NCI-H748 (cell line): ENCODE measurements around the gene STIMATE.

ENCODE experiments used
- DNase-seq: peaks from one replicate; lab custom pipeline; 2025; ENCODE audit not compliant: unreplicated experiment; lab: John Stamatoyannopoulos, UW

STIMATE gene

DNA sequence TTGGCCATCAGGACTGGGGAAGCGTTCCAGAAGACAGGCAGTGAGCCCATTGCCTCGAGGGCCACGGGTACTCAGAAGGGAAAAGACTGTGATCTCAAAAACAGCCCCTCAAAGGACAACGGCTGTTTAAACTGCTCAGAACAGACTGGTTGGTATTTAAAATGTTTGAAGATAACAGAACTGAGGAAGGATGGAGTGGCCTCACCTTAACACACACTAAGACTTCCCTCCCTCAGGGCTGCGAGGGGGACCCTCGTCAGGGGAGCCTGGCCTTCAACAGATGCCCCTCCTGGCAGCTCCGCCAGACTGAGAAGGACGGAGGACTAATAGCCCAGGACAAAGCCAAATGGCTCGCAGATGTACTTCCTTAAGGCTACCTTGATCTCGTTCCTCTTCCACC is 2.6 kb downstream of the STIMATE start:
- no peak for DNase-seq

GRCh38 chr3:52893723-52894122 is 3.6 kb downstream of the STIMATE start:
- DNase-seq = no peak

DNA sequence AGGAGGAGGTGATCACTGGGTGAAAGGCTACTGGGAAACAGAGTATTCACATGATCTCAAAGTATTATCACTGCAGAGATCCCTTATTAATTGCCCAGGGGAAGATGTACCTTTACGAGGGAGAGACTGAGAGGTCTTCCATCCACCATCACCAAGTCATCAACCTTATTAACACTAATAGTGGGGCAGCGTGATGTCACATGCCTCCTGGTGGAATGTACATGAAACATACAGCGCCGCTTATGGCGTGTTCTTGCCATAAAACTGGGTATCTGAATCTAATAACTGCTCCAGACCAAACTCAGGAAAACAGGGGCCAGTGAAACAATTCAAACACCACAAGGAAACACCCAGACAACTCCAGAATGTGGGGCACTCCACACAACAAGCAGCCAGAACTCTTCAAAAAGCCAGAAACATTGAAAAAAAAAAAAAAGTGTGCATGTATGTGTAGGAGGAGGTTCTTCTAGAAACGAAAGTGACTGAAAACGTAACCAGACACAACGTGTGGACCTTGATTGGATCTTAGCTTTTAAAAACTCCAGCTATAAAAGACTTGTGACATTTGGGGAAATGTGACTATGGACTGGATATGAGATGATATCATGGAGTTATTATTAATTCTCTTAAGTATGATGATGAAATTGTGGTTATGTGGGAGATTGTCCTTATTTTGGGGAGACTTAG is 4.6 kb downstream of the STIMATE start:
- DNase-seq = no peak

DNA sequence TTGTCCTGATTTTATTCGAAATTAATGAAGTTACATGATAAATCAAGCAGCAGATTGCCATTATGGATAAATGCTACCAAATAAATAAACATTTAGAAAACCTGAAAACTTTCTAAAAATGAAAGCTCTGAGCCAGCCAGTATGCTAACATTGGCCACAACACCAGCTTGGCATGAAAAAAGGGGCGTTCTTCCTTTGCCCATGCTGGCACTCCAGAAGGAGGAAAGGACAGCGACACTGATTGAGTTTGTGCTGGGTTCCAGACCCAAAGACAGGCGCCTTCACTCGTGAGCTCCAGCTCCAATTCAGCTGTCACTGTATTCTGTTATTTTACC is 5.1 kb downstream of the STIMATE start:
- DNase-seq = no peak

GRCh38 chr3:52891615-52892081 is 5.7 kb downstream of the STIMATE start:
- DNase-seq = no peak

GRCh38 chr3:52891164-52891563 is 6.2 kb downstream of the STIMATE start:
- no peak for DNase-seq

DNA sequence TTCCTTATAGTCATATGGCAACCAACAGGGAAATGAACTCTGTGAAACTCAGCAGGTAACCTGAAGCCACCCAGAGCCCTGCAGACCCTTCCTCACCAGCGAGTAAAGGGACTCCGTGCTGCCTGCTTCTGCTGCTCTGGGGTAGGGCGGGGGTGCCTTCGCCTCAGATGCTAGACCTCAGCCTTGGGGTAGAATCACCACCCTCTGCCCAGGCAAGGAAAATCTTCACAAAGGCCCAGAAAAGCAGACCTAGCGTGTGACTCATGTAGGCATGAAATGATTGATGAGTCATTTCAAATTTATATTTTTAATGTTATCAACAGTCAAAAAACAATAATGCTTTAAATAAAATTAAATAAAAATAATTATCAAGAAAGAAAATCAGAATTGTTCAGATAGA is 6.6 kb downstream of the STIMATE start:
- no peak for DNase-seq

DNA sequence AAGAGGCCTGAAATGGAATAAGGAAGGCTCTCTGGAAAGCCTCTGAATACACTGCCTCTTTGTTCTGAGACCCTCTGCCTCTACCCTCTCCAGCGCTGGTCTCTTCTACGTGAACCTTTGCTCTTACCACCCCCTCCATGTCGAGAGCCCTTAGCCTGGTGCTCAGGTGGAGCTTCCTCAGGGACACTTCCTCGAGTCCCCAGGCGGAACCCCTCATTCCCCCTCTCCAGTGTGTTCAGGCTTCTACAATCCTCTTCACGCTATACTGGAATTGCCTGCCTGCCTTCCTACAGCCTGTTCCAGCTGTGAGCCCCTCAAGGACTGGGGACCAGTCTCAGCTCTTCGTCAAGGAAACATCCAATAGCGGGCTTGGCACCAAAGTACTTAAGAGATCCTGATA is 7.4 kb downstream of the STIMATE start:
- no peak for DNase-seq

GRCh38 chr3:52887166-52887565 is 10.2 kb downstream of the STIMATE start:
- DNase-seq = no peak

GRCh38 chr3:52886049-52886730 is 11.2 kb downstream of the STIMATE start:
- DNase-seq = no peak

DNA sequence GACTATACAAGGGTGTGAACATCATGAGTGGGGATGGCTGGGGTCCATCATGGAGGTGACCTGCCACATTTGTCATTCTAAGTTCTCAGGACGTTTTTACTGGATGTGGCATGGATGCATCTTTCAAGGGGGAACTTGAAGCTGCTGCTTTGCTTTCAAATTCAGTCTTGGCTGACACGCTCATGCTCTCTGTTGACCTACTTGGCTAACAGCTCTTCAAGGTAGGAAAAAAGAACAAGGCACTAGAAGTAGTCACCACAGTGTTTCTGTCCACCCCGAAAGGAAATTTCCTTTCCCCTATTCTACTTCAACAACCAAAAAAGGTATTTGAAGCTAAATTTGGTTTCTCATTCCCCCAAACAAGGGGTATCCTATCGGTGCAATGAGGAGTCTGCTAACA is 15.0 kb downstream of the STIMATE start:
- no peak for DNase-seq

DNA sequence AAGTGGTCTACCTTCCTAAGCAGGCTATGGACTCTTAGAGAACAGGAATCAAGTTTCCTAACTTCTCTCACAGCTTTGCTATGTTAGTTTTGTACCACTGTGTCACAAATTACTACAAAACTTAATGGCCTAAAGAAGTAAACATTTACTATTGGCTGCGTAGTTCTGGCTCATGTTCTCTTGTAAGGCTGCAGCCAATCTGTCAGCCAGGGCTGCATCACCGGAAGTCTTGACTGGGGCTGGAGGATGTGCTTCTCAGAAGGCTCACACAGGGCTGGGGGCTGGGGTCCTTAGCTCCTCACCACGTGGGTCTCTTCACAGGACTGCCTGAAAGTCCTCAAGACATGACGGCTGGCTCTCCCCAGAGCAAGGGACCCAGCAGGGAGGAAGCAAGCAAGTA is 15.5 kb downstream of the STIMATE start:
- DNase-seq = no peak

DNA sequence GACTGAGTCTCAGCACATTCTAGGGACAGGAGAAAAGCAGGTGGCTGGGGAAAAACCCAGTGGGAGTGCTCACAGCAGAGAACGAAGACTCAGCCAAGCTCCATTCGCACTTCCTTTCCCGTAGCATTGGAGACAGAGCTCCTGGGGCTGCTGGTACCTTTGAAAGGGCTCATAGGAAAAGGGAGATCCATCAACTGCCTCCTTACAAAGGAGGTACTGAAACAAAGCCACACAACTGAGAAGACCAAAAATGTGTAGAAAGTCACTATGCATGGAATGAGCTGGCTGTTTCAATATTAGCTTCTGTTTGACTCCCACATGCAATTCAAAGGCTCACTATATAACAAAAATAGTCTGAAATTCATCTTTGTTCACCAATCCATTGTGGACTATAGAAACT is 16.9 kb downstream of the STIMATE start:
- DNase-seq = no peak

DNA sequence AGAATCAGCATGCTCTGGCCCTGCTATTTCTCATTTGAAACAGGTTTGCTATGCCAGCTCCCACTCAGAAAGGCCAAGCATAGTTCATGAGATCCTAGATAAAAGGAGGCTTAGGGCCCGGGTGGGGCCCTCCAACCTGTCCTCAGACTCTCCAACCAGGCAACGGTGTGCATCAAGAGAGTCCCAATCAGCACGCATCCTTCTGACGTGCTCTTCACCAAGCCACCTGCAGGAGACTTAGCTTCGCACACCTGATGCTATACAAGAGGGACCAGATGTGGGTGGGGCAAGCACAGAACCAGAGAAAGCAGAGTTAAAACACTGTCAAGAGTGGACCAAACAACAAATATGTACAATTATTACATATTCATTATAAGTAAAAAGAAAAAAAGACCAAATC is 17.3 kb downstream of the STIMATE start:
- DNase-seq = no peak

DNA sequence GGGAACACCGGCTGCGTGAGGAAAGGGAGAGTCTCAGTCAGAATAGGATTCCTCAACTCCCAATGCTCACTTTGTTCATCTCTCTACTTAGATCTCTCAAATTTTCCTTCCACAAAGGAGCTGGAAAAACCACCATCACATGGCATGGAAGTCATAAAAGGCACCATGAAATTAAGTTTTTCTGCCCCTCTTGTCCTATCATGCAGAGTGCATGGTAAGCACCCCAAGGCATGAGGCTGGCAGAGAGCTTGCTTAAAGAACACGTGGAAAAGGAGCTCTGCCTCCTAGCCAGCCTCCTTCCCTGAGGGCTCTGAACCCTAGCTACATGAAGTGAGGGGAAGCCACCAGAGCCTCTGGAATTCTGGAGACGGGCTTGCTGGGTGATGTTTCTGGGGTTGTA is 17.8 kb downstream of the STIMATE start:
- DNase-seq = no peak

DNA sequence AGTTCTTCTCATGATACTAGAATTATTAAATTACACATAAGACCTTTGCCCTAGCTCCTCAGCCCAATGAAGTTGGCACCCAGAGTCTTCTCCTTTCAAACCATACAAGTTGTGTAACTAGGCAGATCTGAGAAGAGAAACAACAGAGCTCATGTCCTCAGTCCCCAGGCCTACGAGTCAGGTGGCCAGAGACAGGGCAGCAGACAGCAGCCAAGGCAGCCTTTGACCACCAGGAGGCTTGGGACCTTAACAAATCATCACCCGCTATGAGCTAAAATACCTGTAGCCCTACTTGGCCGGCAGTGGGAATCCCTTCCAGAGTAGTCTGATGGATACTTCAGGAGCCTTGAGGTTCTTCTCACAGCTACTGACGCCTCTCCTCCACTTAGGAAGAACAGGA is 18.3 kb downstream of the STIMATE start:
- no peak for DNase-seq

DNA sequence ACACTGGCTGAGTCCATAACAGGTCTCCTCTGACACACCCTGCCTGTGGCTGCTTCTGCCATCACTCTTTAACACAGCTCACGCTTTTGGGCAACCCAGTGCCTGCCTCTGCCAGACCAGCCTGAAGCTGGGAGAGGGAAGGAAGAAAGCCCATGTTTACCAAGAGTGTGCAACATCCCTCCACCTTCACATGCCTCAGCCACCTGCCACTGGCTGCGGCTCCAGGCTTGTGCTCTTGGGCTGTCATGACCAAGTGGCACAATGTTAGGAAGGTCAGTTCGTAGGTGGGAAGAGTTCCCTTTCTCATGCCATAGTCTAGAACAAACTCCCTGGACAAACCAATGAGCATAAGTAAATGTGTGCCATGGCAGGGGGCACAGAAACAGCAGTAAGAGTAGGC is 20.3 kb downstream of the STIMATE start:
- no peak for DNase-seq

GRCh38 chr3:52874864-52875587 is 22.3 kb downstream of the STIMATE start:
- DNase-seq = no peak

DNA sequence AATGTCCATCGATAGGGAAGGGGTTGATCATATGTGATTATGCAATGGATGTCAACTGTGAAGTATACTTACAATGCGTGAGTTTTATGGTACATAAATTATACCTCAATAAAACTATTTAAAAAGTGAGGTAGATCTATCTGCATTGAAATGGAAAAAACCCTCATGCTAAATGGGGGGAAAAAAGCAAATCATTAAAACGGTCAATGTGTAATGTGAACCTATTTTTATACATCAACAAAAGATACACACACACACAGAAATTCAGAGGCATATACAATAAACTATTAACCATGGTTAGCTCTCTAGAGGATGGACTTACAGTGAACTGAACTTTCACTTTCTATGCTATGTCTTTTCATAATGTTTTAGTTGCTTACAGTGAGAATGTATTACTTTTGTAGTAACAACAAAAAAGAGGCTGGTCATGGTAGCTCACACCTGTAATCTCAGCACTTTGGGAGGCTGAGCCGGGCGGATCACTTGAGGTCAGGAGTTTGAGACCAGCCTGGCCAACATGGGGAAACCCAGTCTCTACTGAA is 23.1 kb downstream of the STIMATE start:
- no peak for DNase-seq

GRCh38 chr3:52873433-52874159 is 23.8 kb downstream of the STIMATE start:
- no peak for DNase-seq

- DNase-seq = no peak
Measured at GRCh38 chr3:52872245-52872644, 25.1 kb downstream of the STIMATE start.
